OCI-M2 (cell line): ENCODE data around the gene PRSS56.
"Not testable (repeated sequence)": the region's sequence is repeated elsewhere in the genome, so short reads cannot be mapped to it uniquely, and the experiment has no call there.

ENCODE experiments used
- DNase-seq: peaks from one replicate; lab custom pipeline; 2025; ENCODE audit not compliant: unreplicated experiment; lab: John Stamatoyannopoulos, UW

PRSS56 gene

DNA sequence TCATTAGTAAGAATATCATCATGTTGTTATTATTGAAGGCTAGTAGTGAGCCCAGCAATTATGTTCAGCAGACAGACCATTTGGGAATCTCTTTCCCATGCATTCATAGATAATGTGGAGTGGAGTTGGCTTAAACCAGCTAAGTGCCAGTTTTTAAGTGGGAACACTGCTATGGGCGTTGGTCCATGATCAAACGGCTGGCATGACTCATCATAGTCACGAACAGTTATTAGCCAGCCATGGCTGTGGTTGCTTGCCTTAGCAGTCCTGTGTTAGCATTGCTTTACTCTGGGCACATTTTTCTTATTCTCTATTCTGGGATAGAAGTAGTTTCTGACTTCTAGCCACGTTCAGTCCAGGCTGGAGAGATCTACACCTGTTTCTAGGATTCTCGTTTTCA lies 48.0 kb downstream of the PRSS56 start:
- no peak for DNase-seq

DNA sequence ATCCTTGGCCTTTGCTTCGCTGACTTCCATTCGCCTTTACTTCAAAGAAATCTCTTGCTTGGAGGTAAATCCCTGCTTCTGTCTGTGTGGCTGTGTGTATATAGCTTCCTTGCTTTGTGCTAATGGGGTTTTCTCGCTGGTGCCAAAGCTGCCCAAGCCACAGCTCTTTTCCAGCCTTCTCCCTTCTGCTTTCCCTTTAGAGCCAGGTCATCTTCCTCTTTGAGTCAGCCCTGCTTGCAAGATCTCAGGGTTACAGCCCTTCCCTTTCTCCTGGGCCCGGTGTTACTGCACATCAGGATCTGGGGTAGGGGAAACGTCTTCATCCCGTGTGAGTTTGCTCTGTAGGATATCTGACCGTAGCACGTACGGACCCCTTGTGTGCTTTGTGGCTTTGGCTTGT lies 49.4 kb downstream of the PRSS56 start:
- DNase-seq = no peak

DNA sequence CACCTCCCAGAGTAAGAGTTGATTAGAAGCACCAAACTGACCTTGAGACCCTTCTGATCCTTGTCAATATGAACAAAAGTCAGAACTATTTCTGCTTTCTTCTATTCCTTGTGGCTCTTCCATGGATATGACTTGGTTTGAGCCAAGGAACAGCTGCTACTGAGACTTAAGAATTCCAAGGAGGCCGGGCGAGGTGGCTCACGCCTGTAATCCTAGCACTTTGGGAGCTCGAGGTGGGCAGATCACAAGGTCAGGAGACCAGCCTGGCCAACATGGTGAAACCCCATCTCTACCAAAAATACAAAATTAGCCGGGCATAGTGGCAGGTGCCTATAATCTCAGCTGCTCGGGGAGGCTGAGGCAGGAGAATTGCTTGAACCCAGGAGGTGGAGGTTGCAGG lies 50.3 kb downstream of the PRSS56 start:
- DNase-seq = not testable (repeated sequence)

DNA sequence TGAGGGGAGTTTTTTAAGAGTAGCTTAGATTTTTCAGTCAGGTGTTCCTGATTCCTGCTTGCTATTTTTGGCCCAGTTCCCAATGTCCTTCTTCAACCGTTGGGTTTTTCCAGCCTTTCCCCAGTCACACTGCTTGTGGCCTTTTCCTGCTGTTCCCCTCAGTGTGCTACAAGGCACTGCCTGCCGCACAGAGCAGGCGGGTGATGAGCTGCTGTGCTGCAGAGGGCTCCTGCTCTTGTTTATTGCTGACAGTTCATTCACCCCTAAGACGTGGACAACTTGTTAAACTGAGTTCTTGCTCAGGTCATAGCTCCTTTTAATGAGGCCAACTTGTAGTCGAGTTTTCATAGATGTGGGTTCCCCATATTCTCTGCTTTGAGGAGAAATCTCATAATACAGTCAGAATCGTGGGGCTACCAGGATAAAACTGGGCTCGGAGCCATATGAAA lies 50.9 kb downstream of the PRSS56 start:
- DNase-seq = no peak

DNA sequence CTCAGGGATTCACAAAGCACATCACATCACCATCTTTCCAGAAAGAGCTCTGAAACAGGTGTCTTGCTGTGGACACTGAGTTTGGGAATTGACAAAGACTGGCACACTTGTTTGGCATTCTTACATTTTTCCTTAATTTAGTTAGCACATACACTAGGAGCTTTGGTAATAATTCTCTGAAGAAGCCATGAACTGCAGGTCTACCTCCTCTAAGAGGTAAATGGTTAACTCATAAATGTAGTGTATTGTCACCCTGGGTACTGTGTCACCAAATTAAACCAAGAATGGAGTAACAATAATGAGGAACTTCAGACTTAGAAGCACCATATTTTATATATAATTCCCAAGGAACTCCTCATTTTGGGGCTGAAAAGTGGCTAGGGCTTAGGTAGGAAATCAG lies 52.9 kb downstream of the PRSS56 start:
- DNase-seq = no peak

DNA sequence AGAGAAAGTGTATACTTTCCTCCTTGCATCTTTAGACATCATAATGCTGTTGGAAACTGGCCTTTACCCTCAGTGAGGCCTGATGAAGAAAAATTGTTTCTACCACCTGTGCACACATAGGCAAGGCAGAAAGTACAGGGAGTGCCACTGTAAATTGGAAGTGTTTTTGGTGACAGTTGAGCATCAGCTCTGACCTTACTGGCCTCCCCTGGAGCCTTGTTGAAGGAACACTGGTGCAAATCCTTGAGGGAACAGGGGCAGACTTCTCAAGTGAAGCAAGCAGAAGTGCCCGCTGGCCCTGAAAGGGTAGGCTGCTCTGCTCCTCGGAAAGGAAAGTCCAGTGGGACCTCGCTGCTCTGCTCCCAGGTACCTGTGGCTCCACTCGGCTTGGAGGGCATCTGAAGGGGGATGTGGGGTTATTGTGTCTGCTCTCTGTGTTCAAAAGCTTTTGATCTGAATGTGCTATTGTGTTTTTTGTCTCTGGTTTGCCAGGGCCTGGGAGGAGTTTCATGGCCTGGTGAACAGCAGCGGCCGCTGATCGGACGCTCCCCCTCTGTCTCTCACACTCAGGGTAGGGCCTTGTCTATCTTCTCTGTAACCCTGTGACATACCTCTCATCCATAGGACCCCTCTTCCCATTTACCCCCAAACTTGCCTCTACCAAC lies 53.7 kb downstream of the PRSS56 start:
- no peak for DNase-seq

DNA sequence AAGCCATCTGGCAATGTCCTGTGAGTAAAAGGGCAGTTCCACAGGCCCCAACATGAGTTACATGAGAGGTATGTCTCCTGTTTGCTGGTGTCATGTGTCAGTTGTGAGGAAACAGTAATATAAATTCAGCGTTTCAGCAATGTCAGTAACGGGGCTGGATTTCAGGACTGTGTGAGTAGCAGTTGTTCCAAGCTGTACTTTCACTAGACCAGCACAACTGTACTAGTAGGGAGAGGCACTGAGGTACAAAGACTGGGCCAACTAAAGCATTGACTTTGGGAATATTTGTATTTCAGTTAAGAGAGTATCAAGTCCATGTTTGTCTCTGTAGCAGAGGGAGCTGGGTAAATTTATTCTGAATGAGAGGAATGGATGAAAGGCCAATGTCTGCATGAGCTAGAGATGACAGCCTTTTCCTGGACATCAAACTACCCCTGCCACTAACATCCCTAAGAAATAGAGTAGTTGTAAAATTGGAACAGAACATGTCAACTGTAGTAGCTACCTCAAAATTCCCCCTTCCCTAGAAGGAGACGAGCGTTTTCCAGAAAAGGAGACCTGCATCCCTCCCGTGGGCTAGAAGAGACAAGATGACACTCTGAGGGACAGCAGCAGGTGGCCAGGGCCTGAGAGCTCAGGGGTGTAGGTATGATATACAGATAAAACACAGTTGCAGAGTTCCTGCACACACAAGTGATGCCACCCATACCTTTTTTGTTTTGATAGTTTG lies 54.7 kb downstream of the PRSS56 start:
- DNase-seq = no peak
